ENCODE measurements around the gene LRIG2. TPM values are rescaled to one million over a fixed set of nuclear protein-coding genes. Genes with fewer than 3 reads are reported as not detected.
A peak's percentile ranks its signal among the peaks of the same experiment; 100 is the strongest.

LRIG2 gene
- total RNA-seq, 1 experiment from 2014 or later = 22.5 TPM

DNA sequence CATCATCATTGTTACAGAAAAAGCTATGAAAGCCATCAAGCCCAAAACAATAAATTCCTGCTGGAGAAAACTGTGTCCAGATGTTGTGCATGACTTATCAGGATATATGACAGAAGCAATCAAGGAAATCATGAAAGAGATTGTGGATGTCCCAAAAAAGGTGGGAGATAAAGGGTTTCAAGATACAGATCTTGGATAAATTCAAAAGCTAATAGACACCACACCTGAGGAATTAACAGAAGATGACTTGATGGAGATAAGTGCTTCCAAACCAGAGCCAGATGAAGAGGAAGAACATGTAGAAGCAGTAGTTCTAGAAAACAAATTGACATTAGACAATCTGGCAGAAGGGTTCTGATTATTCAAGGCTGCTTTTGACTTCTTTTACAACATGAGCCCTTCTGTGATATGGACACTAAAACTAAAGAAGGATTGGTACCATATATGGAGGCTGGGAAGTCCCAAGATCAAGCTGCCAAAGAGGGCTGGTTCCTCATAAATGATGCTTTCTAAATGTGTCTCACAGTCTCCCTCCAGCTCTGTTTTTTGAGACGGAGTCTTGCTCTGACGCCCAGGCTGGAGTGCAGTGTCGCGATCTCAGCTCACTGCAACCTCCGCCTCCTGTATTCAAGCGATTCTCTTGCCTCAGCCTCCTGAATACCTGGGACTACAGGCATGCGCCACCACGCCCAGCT is 32.1 kb upstream of the LRIG2 start:
- no peaks in the 10 kb centered on the region for H3K36me3 Mint-ChIP-seq
- peak overlapping the region; percentile 100 for H3K27ac Mint-ChIP-seq
- ATAC-seq (no peak), DNase-seq (ENCODE audit: low spot score) (no peak)
- no peaks in the 10 kb centered on the region for H3K27me3 Mint-ChIP-seq (ENCODE audit: low read depth)
- CTCF ChIA-PET = interaction anchor here (0.7 to 5.0 kb wide), 9 partner anchors 13 to 236 kb away, joined by 3 to 149 read pairs (median 19); partner anchors contain the start of gene LRIG2
- no peak overlapping the region for H3K4me3 Mint-ChIP-seq
- POLR2A ChIA-PET = interaction anchor here (0.6 to 2.3 kb wide), 2 partner anchors 87 to 159 kb away, joined by 3 to 17 read pairs; no protein-coding TSS in a partner anchor
- peaks cover 66% of the 10 kb centered on the region for H3K4me1 Mint-ChIP-seq
- no peaks in the 10 kb centered on the region for H3K9me3 Mint-ChIP-seq
- TF ChIP-seq FOXK1 (CRISPR knock-in tag; IDR thresholded peaks at IDR 0.05) (no peak), NR3C1 (CRISPR knock-in tag; conservative IDR thresholded peaks at IDR 0.05; ENCODE audit: low read depth) (no peak), GRHL2 (CRISPR knock-in tag; IDR thresholded peaks at IDR 0.05; ENCODE audit: insufficient replicate concordance, severe bottlenecking) (no peak), ZBTB43 (CRISPR knock-in tag; IDR thresholded peaks at IDR 0.05) (no peak), ATF1 (CRISPR knock-in tag; IDR thresholded peaks at IDR 0.05) (no peak), TP53 (CRISPR knock-in tag; IDR thresholded peaks at IDR 0.05) (no peak), KAT7 (CRISPR knock-in tag; IDR thresholded peaks at IDR 0.05; ENCODE audit: borderline replicate concordance) (no peak), CREB1 (CRISPR knock-in tag; IDR thresholded peaks at IDR 0.05) (no peak), ZNF317 (CRISPR knock-in tag; IDR thresholded peaks at IDR 0.05; ENCODE audit: borderline replicate concordance, low read depth) (no peak), TEAD4 (CRISPR knock-in tag; IDR thresholded peaks at IDR 0.05) (no peak), GTF2I (CRISPR knock-in tag; conservative IDR thresholded peaks at IDR 0.05) (no peak), HMGA2 (CRISPR knock-in tag; IDR thresholded peaks at IDR 0.05) (no peak), IRF2 (CRISPR knock-in tag; IDR thresholded peaks at IDR 0.05; ENCODE audit: borderline replicate concordance, low read depth) (no peak), AR (CRISPR knock-in tag; IDR thresholded peaks at IDR 0.05) (no peak), NR2C2 (CRISPR knock-in tag; IDR thresholded peaks at IDR 0.05) (no peak), NFATC4 (CRISPR knock-in tag; IDR thresholded peaks at IDR 0.05) (no peak)
- TF ChIP-seq, protein P1, sequence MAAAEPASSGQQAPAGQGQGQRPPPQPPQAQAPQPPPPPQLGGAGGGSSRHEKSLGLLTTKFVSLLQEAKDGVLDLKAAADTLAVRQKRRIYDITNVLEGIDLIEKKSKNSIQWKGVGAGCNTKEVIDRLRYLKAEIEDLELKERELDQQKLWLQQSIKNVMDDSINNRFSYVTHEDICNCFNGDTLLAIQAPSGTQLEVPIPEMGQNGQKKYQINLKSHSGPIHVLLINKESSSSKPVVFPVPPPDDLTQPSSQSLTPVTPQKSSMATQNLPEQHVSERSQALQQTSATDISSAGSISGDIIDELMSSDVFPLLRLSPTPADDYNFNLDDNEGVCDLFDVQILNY (CRISPR knock-in tag; IDR thresholded peaks at IDR 0.05) = no peak
- TF ChIP-seq, protein P2, sequence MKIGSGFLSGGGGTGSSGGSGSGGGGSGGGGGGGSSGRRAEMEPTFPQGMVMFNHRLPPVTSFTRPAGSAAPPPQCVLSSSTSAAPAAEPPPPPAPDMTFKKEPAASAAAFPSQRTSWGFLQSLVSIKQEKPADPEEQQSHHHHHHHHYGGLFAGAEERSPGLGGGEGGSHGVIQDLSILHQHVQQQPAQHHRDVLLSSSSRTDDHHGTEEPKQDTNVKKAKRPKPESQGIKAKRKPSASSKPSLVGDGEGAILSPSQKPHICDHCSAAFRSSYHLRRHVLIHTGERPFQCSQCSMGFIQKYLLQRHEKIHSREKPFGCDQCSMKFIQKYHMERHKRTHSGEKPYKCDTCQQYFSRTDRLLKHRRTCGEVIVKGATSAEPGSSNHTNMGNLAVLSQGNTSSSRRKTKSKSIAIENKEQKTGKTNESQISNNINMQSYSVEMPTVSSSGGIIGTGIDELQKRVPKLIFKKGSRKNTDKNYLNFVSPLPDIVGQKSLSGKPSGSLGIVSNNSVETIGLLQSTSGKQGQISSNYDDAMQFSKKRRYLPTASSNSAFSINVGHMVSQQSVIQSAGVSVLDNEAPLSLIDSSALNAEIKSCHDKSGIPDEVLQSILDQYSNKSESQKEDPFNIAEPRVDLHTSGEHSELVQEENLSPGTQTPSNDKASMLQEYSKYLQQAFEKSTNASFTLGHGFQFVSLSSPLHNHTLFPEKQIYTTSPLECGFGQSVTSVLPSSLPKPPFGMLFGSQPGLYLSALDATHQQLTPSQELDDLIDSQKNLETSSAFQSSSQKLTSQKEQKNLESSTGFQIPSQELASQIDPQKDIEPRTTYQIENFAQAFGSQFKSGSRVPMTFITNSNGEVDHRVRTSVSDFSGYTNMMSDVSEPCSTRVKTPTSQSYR (CRISPR knock-in tag; IDR thresholded peaks at IDR 0.05) = no peak
- TF ChIP-seq, protein P3, sequence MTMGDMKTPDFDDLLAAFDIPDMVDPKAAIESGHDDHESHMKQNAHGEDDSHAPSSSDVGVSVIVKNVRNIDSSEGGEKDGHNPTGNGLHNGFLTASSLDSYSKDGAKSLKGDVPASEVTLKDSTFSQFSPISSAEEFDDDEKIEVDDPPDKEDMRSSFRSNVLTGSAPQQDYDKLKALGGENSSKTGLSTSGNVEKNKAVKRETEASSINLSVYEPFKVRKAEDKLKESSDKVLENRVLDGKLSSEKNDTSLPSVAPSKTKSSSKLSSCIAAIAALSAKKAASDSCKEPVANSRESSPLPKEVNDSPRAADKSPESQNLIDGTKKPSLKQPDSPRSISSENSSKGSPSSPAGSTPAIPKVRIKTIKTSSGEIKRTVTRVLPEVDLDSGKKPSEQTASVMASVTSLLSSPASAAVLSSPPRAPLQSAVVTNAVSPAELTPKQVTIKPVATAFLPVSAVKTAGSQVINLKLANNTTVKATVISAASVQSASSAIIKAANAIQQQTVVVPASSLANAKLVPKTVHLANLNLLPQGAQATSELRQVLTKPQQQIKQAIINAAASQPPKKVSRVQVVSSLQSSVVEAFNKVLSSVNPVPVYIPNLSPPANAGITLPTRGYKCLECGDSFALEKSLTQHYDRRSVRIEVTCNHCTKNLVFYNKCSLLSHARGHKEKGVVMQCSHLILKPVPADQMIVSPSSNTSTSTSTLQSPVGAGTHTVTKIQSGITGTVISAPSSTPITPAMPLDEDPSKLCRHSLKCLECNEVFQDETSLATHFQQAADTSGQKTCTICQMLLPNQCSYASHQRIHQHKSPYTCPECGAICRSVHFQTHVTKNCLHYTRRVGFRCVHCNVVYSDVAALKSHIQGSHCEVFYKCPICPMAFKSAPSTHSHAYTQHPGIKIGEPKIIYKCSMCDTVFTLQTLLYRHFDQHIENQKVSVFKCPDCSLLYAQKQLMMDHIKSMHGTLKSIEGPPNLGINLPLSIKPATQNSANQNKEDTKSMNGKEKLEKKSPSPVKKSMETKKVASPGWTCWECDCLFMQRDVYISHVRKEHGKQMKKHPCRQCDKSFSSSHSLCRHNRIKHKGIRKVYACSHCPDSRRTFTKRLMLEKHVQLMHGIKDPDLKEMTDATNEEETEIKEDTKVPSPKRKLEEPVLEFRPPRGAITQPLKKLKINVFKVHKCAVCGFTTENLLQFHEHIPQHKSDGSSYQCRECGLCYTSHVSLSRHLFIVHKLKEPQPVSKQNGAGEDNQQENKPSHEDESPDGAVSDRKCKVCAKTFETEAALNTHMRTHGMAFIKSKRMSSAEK (CRISPR knock-in tag; IDR thresholded peaks at IDR 0.05; ENCODE audit: borderline replicate concordance) = no peak

Data from WTC11 (cell line).